PC-3 (cell line): Measurements from ENCODE around the gene TMEM14C. TPM values are rescaled to one million over a fixed set of nuclear protein-coding genes. Genes with fewer than 3 reads are reported as not detected.

ENCODE experiments used
- ATAC-seq: fragments of 200-7000 bp; cut with Tn5 transposase; 2 replicates; pipeline ENCODE4 v1.9.1; 2020; ENCODE audit warnings: mild to moderate bottlenecking, moderate library complexity
- BruUV-seq: library from RNA; stranded (reverse); fragments of 400-500 nt; replicated peaks from 2 replicates; lab custom pipeline; 2021; lab: Mats Ljungman, UMichigan
- CTCF ChIA-PET: fragments of 300-600 bp; sonication (Branson Sonifier 250); formaldehyde crosslinking; loops from one replicate; lab custom pipeline; 2022; ENCODE audit warnings: antibody characterized with exemption; lab: Charles Lee
- POLR2A ChIA-PET: fragments of 300-600 bp; sonication (Branson Sonifier 250); formaldehyde crosslinking; loops from one replicate; lab custom pipeline; 2022; ENCODE audit warnings: antibody characterized with exemption; ENCODE audit not compliant: unreplicated experiment; lab: Charles Lee
- DNase-seq: peaks from one replicate; pipeline ENCODE4 v3.0.0-alpha.2; 2015
- H2AFZ ChIP-seq: fragments of 300-600 bp; sonication (generic); 2 replicates; pipeline ENCODE4 v1.6.0; 2016; ENCODE audit warnings: antibody characterized with exemption, low read length
- H3F3A ChIP-seq: fragments of 300-600 bp; sonication (generic); one replicate; pipeline ENCODE4 v1.6.0; 2017; ENCODE audit warnings: antibody characterized with exemption, low read length, control low read depth, mild to moderate bottlenecking; ENCODE audit not compliant: unreplicated experiment
- H3K27ac ChIP-seq: fragments of 300-600 bp; sonication (generic); 2 replicates; pipeline ENCODE4 v1.5.1; 2016; ENCODE audit warnings: mild to moderate bottlenecking, low read length
- H3K27me3 ChIP-seq: fragments of 300-600 bp; sonication (generic); 2 replicates; pipeline ENCODE4 v1.6.1; 2016; ENCODE audit warnings: low read length, mixed read lengths
- H3K36me3 ChIP-seq: fragments of 300-600 bp; sonication (generic); 2 replicates; pipeline ENCODE4 v1.6.1; 2016; ENCODE audit warnings: low read depth, mixed run types, low read length, mixed read lengths
- H3K4me1 ChIP-seq: fragments of 300-600 bp; sonication (generic); 2 replicates; pipeline ENCODE4 v1.5.1; 2016; ENCODE audit warnings: low read length; ENCODE audit not compliant: insufficient read depth
- H3K4me2 ChIP-seq: fragments of 300-600 bp; sonication (generic); 2 replicates; pipeline ENCODE4 v1.6.0; 2016; ENCODE audit warnings: low read length
- H3K4me3 ChIP-seq: fragments of 300-600 bp; sonication (generic); 2 replicates; pipeline ENCODE4 v1.5.1; 2016; ENCODE audit warnings: mild to moderate bottlenecking, low read length, mixed read lengths
- H3K79me2 ChIP-seq: fragments of 300-600 bp; sonication (generic); 2 replicates; pipeline ENCODE4 v1.6.1; 2017; ENCODE audit warnings: low read length, mixed read lengths
- H3K9ac ChIP-seq: fragments of 300-600 bp; sonication (generic); 2 replicates; pipeline ENCODE4 v1.6.0; 2016; ENCODE audit warnings: mild to moderate bottlenecking, low read length
- H3K9me2 ChIP-seq: fragments of 300-600 bp; sonication (generic); replicated peaks from 2 replicates; pipeline ENCODE4 v1.6.1; 2016; ENCODE audit warnings: mixed run types, low read length, mixed read lengths
- H3K9me3 ChIP-seq: fragments of 300-600 bp; sonication (generic); 2 replicates; pipeline ENCODE4 v1.6.1; 2016; ENCODE audit warnings: low read length, mixed read lengths
- H4K20me1 ChIP-seq: fragments of 300-600 bp; sonication (generic); 2 replicates; pipeline ENCODE4 v1.6.1; 2016; ENCODE audit warnings: low read length, mixed read lengths
- CTCF ChIP-seq: fragments of 300-600 bp; sonication (generic); conservative IDR thresholded peaks from 2 replicates; pipeline ENCODE4 v1.5.1; 2017; ENCODE audit warnings: antibody characterized with exemption, low read depth, mild to moderate bottlenecking, low read length
- EZH2 ChIP-seq: fragments of 300-600 bp; sonication (generic); IDR thresholded peaks from one replicate; pipeline ENCODE4 v1.6.1; 2017; ENCODE audit warnings: antibody characterized with exemption, mild to moderate bottlenecking, low read length; ENCODE audit not compliant: unreplicated experiment
- EZH2phosphoT487 ChIP-seq: fragments of 300-600 bp; sonication (generic); IDR thresholded peaks from 2 replicates; pipeline ENCODE4 v1.6.1; 2018; ENCODE audit warnings: mild to moderate bottlenecking, antibody characterized with exemption, low read length, borderline replicate concordance
- intact Hi-C: fragments of 100-400 bp; cut with micrococcal nuclease; formaldehyde crosslinking; loops from 2 replicates; pipeline ENCODE4 v1.9.0; 2023
- total RNA-seq: library from RNA; depleted of rRNA; stranded (reverse); fragments of >200 nt; gene quantifications from 2 replicates; pipeline ENCODE4 v1.2.3, GENCODE V29; 2014; rRNA removed

TMEM14C gene
- total RNA-seq, 1 experiment from 2014 or later = 87.8 TPM

DNA sequence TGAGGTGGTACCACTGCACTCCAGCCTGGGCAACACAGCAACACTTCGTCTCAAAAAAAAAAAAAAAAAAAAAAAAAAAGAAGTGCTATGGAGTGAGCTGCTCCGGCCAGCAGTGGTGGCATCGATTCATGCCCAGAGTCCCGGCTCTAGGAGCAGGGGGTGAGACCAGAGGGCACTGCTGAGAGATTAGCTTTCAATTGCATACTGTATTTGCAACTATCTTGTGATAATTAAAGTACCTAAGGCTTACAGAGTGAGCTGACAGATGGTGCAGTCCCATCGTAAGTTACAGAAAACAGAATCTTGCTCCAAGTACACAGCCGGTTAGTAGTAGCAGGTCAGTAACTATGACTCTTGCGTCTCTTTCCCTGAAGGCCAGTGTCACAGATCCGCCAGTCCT, 56.2 kb downstream of the TMEM14C start:
- Histone ChIP-seq H3K36me3 (no peaks in the 10 kb centered on the region), H3K27me3 (no peaks in the 10 kb centered on the region), H3K4me1 (no peaks in the 10 kb centered on the region), H4K20me1 (no peaks in the 10 kb centered on the region), H3K9ac (no peak overlapping the region), H2AFZ (no peak overlapping the region), H3F3A (no peaks in the 10 kb centered on the region), H3K9me3 (no peaks in the 10 kb centered on the region), H3K9me2 (no peaks in the 10 kb centered on the region), H3K79me2 (no peaks in the 10 kb centered on the region), H3K4me2 (no peak overlapping the region), H3K4me3 (no peak overlapping the region), H3K27ac (no peak overlapping the region)
- no peak for ATAC-seq
- CTCF ChIA-PET = no interaction called here
- DNase-seq = no peak
- POLR2A ChIA-PET = no interaction called here
- no TSS peak for BruUV-seq
- TF ChIP-seq EZH2phosphoT487 (no peak), EZH2 (no peak), CTCF (no peak)
- intact Hi-C loops = no loop called here

Other genes starting within 250 kb of the TMEM14C start
- gene GCNT2, start 201.7 kb upstream of the TMEM14C start, total RNA-seq = 15.5 and 18.3 TPM in 2 replicates
- 0.80 TPM in 1 of 2 replicates, not detected in the other for gene C6orf52, start 28.5 kb upstream of the TMEM14C start, total RNA-seq
- 32.8 and 34.0 TPM in 2 replicates for gene PAK1IP1, start 28.1 kb upstream of the TMEM14C start, total RNA-seq
- gene TMEM14B, start 24.7 kb downstream of the TMEM14C start, total RNA-seq = 93.8 and 115 TPM in 2 replicates
- 0.11 and 0.12 TPM in 2 replicates for gene MAK, start 115.5 kb downstream of the TMEM14C start, total RNA-seq
- gene GCM2, start 159.0 kb downstream of the TMEM14C start, total RNA-seq = not detected in 2 replicates
- 0.07 and 2.4 TPM in 2 replicates for gene SYCP2L, start 164.0 kb downstream of the TMEM14C start, total RNA-seq